Esophagus squamous epithelium (tissue), 4 donors: Measurements from ENCODE around the gene FAM234A.

ENCODE experiments used
- CTCF ChIP-seq, 6 experiments: fragments of 450-650 bp in 4 of 6; fragments of 200-600 bp in 2 of 6; sonication (generic) in 2 of 6; IDR thresholded peaks; one replicate each; pipeline ENCODE4 v1.5.1; 2016 to 2019; ENCODE audit warnings: antibody characterized with exemption in 6 of 6, mild to moderate bottlenecking in 4 of 6, moderate library complexity in 4 of 6
- POLR2A ChIP-seq, 4 donors: fragments of 450-650 bp; IDR thresholded peaks; one replicate each; pipeline ENCODE4 v1.6.1; 2017; ENCODE audit warnings: antibody characterized with exemption in 4 of 4, mild to moderate bottlenecking in 4 of 4, moderate library complexity in 3 of 4

DNA sequence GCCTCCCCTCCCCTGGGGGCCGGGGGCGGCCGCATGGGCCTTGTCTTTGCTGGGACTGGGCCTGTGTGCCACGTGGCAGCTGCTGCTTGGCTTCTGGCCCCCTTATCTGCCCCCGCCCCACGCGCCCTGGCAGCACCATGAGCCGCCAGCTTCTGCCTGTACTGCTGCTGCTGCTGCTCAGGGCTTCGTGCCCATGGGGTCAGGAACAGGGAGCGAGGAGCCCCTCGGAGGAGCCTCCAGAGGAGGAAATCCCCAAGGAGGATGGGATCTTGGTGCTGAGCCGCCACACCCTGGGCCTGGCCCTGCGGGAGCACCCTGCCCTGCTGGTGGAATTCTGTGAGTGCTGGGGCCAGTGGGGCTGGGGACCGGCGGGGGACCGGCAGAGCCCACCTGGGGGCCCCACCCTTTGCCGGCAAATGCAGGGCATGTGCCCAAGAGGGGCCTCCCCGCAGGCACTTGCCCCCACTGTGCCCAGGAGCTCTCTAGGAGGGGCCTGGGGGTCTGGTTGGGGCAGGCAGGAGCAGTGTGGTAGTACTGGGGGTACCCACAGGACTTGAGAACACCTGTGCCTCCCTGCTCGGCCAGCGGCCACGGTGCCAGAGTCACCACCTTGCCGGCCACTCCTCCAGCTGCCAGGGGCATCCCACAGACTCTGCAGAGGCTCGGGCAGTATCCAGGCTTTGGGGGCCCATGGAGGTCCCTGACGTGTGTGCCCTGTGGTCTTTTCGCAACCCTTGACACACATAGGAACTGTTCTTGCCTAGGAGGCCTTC lies 48.6 kb downstream of the FAM234A start, which contains the start of gene PDIA2:
- no peak for TF ChIP-seq POLR2A (IDR thresholded peaks at IDR 0.05)
- TF ChIP-seq CTCF (IDR thresholded peaks at IDR 0.05), result no peak
